CD4-positive, alpha-beta T cell treated with Interleukin-10 for 1 hour (primary cell): ENCODE results near the gene ELMO3.
A peak's percentile ranks its signal among the peaks of the same experiment; 100 is the strongest.

Experiments
- DNase-seq: peaks from one replicate; pipeline ENCODE4 v3.0.0-alpha.2; 2020

The ELMO3 gene

GRCh38 chr16:67164599-67165061 lies 34.3 kb upstream of the ELMO3 start, which contains the start of gene HSF4:
TSS of gene HSF4 (plus strand) at chr16:67164745. CDS start at chr16:67164812, 67 bp downstream.
- no peak for DNase-seq

- DNase-seq, result no peak
These were observed 33.5 kb upstream of the ELMO3 start for GRCh38 chr16:67165121-67166078.

- no peak for DNase-seq
These were observed 32.8 kb upstream of the ELMO3 start for GRCh38 chr16:67166110-67166547.

GRCh38 chr16:67166598-67167168 lies 32.2 kb upstream of the ELMO3 start:
- no peak for DNase-seq

- no peak for DNase-seq
These were observed 31.3 kb upstream of the ELMO3 start for GRCh38 chr16:67167588-67167987.

- DNase-seq, result no peak
These were observed 29.9 kb upstream of the ELMO3 start for GRCh38 chr16:67169011-67169451.

GRCh38 chr16:67169642-67170167 lies 29.2 kb upstream of the ELMO3 start:
- peak; percentile 47 for DNase-seq

- DNase-seq, result peak; percentile 39
These were observed 28.6 kb upstream of the ELMO3 start, which contains the start of gene NOL3 for GRCh38 chr16:67170168-67170948. TSS of gene NOL3 (plus strand) at chr16:67170538.

GRCh38 chr16:67170949-67171649 lies 27.8 kb upstream of the ELMO3 start:
- DNase-seq, result no peak

- no peak for DNase-seq
These were observed 25.6 kb upstream of the ELMO3 start for GRCh38 chr16:67173323-67173722.

GRCh38 chr16:67173808-67174705 lies 24.9 kb upstream of the ELMO3 start:
- DNase-seq, result peak; percentile 77

GRCh38 chr16:67174706-67175231 lies 24.2 kb upstream of the ELMO3 start:
- DNase-seq, result no peak

GRCh38 chr16:67176662-67177061 lies 22.3 kb upstream of the ELMO3 start:
- DNase-seq, result no peak

- DNase-seq, result peak; percentile 77
These were observed 20.9 kb upstream of the ELMO3 start for GRCh38 chr16:67177743-67178699.

GRCh38 chr16:67179421-67180080 lies 19.4 kb upstream of the ELMO3 start:
- peak; percentile 26 for DNase-seq

GRCh38 chr16:67180166-67180565 lies 18.8 kb upstream of the ELMO3 start:
- no peak for DNase-seq

GRCh38 chr16:67181346-67181745 lies 17.6 kb upstream of the ELMO3 start:
- no peak for DNase-seq

- no peak for DNase-seq
These were observed 16.6 kb upstream of the ELMO3 start for GRCh38 chr16:67182288-67182687.

GRCh38 chr16:67183284-67183626 lies 15.7 kb upstream of the ELMO3 start:
- DNase-seq, result no peak
